DMS79 treated with DMSO at 0.1 percent for 48 hours (cell line): ENCODE data around the gene PARN.
A peak's percentile ranks its signal among the peaks of the same experiment; 100 is the strongest.
"Not testable (repeated sequence)": the region's sequence is repeated elsewhere in the genome, so short reads cannot be mapped to it uniquely, and the experiment has no call there.

Experiments
- DNase-seq: peaks from one replicate; lab custom pipeline; 2025; lab: John Stamatoyannopoulos, UW

Gene PARN

GRCh38 chr16:14632693-14633569, 2.9 kb upstream of the PARN start, which contains the start of gene BFAR:
BFAR (plus strand) TSS chr16:14632951; CDS start chr16:14644347, 11,396 bp downstream.
- DNase-seq, result peak; percentile 90

GRCh38 chr16:14630620-14631330, 715 bp upstream of the PARN start:
- not testable (repeated sequence) for DNase-seq

- no peak for DNase-seq
Measured at GRCh38 chr16:14629612-14629918, 495 bp downstream of the PARN start.

DNA sequence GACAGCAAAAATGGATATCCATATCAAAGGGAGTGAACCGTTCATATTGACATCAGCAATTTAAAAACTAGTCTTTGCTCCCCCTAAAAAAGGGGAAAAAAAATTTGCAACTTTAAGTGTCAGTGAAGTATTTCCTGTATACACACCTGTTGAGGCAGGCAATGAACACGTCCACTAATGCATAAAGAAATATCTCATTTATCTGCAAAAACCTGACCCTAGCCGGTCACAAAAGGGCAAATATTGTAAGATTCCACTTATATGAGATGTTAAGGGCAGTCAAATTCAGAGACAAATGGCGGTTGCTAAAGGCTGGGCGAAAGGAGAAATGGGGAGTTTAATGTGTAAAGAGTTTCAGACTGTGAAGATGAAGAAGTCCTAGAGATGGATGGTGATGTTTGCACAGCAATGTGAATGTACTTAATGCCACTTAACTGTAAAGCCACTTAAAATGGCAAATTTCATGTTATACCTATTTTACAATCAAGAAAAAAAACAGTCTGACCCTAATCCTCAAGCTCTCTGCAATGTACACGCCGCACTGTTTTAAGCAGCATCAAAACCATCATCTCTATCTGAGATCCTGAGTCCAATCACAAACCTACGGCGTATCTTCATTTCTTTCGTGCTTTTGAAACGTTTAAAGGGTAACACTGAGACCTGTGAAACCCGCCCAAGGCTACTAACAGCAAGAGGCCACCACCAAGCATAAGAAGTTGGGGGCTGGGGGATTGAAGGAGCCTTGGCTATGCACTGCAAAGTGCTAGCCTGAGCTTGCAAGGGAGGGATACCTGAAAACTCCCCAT, 1.1 kb downstream of the PARN start:
- DNase-seq, result peak; percentile 49

DNA sequence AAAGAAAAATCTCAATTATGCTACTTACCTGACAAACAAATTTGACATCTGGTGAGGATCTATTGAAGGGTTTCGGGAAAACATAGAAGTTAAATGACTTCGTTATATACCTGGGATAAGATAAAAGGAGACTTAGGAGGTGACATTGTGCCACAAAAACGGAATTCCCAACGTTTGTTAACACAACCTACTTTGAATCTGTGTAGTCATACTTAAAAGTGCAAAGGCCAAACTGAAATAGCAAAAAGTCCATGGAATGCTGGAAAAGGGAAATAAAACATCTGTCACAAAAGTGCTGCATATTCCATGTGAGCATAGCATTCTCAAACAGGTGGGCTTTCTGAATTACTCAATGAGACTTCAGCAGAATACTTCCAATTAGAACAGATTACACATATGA, 3.0 kb downstream of the PARN start:
- DNase-seq, result no peak

- no peak for DNase-seq
Measured at GRCh38 chr16:14618566-14618965, 11.5 kb downstream of the PARN start.

DNA sequence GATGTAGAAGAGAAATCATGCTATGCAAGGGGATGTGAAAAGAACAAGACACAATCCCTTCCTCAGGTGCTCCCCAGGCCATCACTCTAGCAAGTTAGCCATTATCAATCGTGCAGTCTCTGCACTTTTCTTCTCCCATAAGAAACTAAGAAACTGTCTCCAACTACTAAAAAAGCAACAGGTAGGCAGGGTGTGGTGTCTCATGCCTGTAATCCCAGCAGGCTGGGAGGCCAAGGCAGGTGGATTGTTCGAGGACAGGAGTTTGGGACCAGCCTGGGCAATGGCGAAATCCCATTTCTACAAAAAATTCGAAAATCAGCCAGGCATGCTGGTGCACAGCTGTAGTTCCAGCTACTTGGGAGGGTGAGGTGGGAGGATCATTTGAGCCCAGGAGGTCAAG, 13.8 kb downstream of the PARN start:
- DNase-seq, result no peak

DNA sequence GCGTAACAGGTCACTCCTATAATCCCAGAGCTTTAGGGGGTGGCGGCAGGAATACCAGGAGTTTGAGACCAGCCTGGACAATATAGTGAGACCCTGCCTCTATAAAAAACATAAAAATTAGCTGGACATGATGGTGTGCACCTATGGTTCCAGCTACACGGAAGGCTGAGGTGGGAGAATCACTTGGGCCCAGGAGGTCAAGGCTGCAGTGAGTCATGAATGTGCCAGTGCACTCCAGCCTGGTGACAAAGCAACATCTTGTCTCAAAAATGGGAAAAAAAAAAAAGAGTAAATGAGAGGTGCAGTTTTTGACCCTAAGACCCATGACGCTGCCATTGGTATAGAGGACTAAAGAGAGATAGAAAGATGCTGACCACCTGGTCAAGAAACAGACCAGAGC, 16.1 kb downstream of the PARN start:
- no peak for DNase-seq

GRCh38 chr16:14611660-14612059, 18.4 kb downstream of the PARN start:
- DNase-seq, result no peak

- DNase-seq, result no peak
Measured at GRCh38 chr16:14609716-14610115, 20.3 kb downstream of the PARN start.

DNA sequence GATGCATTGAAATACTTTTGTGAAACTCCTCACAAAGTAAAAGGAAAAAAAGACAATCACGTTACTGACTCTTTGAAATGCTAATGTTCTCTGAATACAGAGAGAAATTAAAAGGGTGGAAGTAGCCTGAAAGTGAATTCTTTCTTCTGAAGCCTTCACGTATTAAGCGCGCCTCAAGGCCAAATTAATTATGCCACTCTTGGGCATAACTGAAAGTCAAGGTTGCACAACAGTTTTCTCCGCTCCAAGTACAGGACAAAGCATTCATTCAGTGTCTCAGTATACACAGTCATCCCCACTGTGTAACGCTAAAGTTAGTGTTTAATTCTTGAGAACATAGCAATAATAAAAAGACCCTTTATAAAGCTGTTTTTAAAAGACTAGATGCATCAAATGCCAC, 21.5 kb downstream of the PARN start:
- no peak for DNase-seq

- no peak for DNase-seq
Measured at GRCh38 chr16:14608111-14608566, 21.9 kb downstream of the PARN start.

DNA sequence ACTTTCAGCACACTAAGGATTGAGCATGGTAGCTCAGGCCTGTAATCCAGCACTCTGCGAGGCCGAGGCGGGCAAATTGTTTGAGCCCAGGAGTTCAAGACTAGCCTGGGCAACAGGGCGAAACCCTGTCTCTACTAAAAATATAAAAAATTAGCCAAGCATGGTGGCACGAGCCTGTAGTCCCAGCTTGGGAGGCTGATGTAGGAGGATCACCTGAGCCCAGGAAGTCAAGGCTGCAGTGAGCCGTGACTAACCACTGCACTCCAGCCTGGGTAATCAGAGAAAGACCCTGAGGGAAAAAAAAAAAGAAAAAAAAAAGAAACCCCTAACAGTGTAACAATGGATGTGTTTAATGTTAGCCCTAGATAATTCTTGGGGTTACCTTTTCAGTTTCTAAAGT, 24.0 kb downstream of the PARN start:
- no peak for DNase-seq

DNA sequence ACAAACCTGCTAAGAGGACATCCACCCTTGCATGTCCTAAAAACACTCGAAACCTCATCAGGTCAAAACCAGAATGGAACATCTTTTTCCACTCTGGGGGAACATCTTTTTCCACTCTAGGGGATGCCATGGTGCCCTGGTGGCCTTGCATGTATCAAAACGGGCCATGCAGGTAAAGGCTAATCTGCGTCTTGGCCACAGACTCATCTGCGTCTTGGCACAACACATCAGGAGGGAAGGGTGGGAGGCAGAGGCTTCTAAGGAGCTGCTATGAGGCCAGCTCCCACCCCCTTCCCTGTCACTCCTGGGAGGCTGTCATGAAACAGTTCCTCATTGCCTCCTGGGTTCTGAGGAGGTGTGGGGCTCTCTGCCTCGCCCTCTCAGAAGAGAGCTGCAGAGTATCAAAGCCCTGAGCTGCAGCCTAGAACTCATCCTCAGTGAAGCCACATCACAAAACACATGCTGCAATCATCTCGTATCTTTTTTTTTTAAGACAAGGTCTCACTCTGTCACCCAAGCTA, 27.6 kb downstream of the PARN start:
- no peak for DNase-seq

- no peak for DNase-seq
Measured at GRCh38 chr16:14600164-14600563, 29.9 kb downstream of the PARN start.

GRCh38 chr16:14586637-14587305, 43.3 kb downstream of the PARN start:
- DNase-seq, result peak; percentile 65

DNA sequence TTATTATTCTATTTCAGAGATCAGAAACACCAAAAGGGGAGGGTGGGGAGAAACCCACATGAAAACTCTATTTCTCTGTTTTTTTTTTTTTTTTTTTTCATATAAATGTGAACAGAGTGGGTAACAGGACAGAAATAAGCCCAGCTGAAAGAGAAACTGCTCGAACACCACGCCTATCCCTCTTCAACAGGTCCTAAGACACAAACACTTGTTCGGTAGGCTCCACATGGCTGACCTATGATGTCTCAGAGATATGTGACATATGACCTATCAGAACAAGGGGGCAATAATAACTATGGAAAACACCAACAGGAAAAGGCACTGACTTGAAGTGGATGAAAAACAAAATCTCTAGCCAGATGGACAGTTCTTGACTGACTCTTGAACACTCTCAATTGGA, 44.8 kb downstream of the PARN start:
- DNase-seq, result peak; percentile 91

DNA sequence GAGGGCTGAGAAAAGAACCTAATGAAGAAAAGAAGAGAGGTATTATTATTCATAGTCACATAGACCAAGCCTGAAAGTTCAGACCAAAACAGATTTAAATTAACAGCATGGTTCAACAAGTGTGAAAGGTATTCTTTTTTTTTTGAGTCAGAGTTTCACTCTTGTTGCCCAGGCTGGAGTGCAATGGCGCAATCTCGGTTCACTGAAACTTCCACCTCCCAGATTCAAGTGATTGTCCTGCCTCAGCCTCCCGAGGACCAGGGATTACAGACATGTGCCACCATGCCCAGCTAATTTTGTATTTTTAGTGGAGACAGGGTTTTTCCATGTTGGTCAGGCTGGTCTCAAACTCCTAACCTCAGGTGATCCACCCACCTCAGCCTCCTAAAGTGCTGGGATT, 49.1 kb downstream of the PARN start:
- not testable (repeated sequence) for DNase-seq

DNA sequence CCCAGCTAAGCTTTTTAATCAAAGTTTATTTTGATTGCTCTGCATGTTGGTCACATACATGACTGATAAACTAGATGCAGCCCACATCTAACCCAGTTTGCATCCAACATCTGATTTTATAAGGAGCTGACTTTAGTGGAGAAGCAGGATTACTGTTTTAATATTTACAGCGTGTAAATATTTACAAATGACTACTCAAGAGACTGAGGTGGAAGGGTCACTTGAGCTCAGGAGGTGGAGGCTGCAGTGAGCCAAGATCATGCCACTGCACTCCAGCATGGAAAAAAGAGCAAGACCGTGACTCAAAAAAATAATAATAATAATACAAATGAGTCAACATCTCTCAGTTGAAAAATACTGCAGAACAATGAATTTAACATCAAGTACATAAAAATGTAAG, 50.8 kb downstream of the PARN start:
- peak; percentile 32 for DNase-seq

DNA sequence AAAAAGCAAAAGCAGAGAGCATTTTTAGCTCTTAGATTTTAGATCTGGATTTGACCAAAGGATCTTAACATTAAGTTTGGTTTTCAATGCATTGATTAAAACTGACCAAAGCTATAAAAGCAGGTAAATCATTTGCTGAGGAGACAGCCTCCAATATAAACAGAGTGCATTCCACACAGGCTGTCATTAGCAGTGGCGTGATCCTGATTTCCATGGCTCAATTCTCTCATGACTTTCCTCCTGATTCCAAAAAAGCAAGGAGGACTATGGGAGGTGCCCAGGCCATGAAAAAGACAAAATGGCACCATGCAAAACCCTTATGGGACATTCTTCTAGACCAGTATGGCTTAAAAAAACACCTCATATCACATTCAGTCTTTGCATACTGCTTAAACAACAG, 53.5 kb downstream of the PARN start:
- DNase-seq, result no peak

GRCh38 chr16:14576069-14576468, 54.0 kb downstream of the PARN start:
- DNase-seq, result no peak
